GM08714 (cell line): ENCODE results near the gene C3orf20.

Experiments used
- H3K4me3 ChIP-seq: fragments of 200-500 bp; sonication (Bioruptor generic); 2 replicates; pipeline ENCODE4 v1.5.1; 2014; ENCODE audit warnings: mild to moderate bottlenecking, low read length, inconsistent platforms
- ZNF274 ChIP-seq: IDR thresholded peaks from 2 replicates; pipeline ENCODE4 v1.6.1; 2012; ENCODE audit warnings: mild to moderate bottlenecking, low read depth, low read length

The C3orf20 gene

DNA sequence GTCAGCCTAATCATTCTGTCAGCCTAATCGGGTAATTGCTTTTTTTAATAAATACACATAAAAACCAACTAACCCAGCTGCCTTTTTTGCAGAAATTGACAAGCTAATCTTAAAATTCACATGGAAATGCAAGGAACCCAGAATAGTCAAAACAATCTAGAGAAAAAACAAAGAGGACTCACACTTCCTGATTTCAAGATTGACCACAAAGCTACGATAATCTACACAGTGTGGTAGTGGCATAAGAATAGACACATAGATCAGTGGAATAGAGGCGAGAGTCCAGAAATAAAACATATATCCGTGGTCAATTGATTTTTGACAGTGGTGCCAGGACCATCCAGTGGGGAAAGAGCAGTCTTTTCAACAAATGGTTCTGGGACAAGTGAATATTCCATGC is 2.4 kb upstream of the C3orf20 start:
- H3K4me3 ChIP-seq = no peak overlapping the region
- TF ChIP-seq ZNF274 = no peak

DNA sequence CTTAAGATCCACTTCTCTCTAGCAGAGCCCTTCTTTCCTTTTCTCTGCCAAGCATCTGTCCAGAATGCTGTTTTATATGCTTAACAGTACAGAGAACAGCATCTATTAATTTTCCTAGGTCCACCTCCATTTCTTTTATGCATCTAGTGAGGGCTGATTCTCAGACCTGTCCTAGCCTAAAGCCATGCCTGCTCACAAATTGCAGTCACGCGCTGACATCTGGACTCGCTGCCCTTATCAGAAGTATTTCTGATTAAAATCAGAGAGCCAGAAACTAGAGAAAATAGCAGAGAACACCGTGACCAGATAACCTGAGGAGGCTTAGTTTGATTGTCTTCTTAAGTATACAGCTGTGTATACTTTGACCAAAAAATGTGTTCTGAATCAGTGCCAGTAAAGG is 1.9 kb downstream of the C3orf20 start:
- no peak overlapping the region for H3K4me3 ChIP-seq
- no peak for TF ChIP-seq ZNF274

DNA sequence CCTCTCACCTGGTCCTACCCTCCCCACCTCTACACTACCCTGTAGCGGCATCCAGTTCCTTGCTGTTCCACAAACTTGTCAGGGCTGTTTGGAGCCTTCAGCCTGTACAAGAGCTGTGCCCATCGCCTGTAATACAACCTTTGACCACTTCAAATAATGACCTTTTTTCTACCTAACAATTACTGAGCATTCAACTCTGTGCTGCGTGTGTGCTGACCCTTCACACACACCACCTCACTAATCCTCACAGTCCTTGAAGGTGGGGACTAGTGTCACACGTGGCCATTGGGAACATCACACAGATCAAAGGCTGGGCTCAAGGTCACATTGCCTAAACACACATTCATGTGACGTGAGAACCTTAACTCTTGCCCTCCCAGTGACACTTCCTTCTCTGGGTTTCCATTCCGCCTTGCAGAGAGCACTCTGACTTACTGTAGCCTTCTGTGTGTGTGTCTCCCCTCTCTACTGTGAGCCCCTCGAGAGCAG is 3.1 kb downstream of the C3orf20 start:
- no peak overlapping the region for H3K4me3 ChIP-seq
- TF ChIP-seq ZNF274 = no peak

- no peak overlapping the region for H3K4me3 ChIP-seq
Observed at GRCh38 chr3:14680115-14680514, 5.2 kb downstream of the C3orf20 start.

DNA sequence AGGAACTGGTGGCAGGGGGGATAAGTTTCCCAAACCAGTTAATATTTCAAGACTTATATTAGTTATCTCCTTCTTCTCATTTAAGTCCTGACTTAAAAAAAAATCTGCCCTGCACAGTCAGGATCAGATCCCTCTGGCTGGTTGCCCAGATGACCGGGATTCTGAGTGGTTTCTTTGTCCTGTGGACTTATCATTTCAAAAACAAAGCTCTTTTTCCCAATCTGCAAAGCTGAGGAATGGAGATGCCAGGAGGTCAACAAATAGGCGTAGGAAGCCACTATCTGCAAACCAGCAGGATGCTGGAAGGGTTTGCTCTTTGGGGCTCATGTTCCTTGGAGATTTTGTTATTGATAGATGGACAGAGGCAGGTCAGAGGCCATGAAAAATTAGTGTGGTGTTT is 5.8 kb downstream of the C3orf20 start:
- H3K4me3 ChIP-seq = no peak overlapping the region
- TF ChIP-seq ZNF274 = no peak

More at GRCh38 chr3:14680115-14680514, 5.2 kb downstream of the C3orf20 start:
- no peak for TF ChIP-seq ZNF274

DNA sequence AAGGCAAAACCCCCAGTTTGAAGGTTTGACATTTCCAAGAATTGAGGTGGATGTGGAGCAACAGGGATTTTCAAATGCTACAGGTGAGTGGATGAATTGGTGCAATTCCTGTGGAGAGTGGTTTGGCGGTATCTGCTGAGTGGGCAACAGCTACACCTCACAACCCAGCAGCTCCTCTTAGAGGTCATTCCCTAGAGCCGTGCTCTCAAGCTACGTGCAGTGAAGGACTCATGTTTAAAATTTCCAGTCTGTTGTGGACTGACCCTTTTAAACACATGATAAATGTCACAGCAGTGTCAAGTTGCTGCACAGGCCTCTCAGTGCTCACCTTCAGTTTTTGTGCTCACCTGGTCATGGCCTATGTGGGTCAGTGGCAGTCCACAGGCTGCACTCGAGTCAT is 9.5 kb downstream of the C3orf20 start:
- H3K4me3 ChIP-seq = no peak overlapping the region
- TF ChIP-seq ZNF274 = no peak

- H3K4me3 ChIP-seq = no peak overlapping the region
- TF ChIP-seq ZNF274 = no peak
Observed at GRCh38 chr3:14685179-14685578, 10.2 kb downstream of the C3orf20 start.

DNA sequence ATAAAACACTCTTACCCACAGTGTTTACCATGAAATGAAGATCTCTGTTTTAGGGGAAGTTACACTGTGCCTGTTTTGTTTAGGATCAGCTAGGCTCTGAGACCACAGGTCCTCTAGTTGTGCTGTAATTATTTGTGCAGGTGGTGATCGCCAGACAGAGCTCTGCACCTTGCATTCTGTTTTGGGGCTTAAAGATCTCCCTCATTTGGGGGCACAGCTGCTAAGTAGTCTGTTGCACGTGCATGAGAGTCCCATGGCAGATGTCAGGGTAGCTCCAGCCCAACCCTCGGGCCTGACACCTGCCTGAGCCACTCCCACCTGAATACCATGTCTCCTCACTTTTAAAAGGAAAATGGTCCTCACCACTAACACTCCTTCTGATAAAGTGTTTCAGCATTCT is 12.4 kb downstream of the C3orf20 start:
- H3K4me3 ChIP-seq = no peak overlapping the region
- no peak for TF ChIP-seq ZNF274

DNA sequence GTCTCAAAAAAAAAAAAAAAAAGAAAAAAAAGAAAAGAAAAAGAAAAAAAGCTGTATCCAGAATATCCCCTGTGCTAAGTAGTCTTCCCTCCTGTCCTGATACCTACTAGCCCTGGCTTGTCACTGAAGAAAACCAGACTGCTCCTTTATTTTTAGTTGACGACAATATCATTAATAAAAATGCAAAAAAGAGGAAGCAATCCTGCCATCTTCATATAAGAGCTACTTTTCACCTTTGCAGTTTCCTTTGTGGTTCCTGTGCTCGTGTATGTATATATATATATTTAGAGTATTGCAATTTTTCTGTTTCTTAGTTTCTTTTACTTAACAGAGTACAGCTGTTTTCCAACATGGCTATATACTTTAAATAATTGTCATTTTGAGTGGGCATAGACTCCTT is 13.6 kb downstream of the C3orf20 start:
- TF ChIP-seq ZNF274 = no peak
- no peak overlapping the region for H3K4me3 ChIP-seq

DNA sequence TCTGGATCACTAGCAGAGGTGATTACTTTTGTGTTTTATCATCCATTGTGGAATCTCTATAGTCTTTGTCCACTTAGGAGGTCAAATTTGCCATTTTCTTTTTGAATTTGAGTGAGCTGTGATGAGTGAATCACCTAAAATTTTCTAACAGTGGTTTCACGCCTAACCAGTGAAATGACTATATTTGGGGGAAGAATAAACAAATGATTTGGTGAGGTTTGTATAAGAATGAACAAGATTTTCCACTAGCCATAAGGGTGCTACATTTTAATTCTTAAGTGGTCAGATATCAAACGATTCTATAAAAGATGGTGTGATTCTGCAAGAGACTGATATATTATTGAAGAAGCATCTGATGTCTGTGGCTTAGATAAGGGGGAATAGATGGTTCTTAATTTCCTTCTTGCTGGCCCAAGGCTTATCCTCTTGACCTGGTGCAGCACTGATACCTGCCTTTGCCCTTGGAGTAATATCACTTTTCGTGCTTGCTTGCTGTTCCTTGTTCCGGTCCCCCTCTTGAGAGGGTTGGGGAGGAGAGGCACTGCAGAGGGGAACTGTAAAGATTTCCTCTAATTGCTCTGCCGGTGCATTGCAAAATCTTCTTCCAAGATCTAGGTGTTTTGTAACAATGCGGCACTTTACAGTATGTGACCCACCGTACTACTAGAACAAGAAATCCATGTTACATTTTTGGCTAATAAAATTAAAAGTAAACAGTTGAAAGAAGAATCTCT is 14.5 kb downstream of the C3orf20 start:
- no peak for TF ChIP-seq ZNF274

GRCh38 chr3:14691239-14691638 is 16.3 kb downstream of the C3orf20 start:
- no peak overlapping the region for H3K4me3 ChIP-seq
- TF ChIP-seq ZNF274 = no peak

More for the DNA sequence above, 14.5 kb downstream of the C3orf20 start:
- H3K4me3 ChIP-seq = peak overlapping the region; percentile 44; the same call in 1 of the 2 replicates

DNA sequence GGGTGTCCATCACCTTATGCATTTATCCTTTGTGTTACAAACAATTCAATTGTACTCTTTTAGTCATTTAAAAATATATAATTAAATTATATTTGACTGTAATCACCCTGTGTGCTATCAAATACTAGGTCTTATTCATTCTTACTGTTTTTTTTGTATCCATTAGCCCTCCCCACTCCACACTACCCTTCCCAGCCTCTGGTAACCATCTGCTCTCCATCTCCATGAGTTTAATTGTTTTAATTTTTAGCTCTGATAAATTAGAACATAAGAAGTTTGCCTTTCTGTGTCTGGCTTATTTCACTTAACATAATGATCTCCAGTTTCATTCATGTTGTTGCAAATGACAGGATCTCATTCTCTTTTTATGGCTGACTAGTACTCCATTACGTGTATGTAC is 16.8 kb downstream of the C3orf20 start:
- no peak for TF ChIP-seq ZNF274
- H3K4me3 ChIP-seq = no peak overlapping the region

DNA sequence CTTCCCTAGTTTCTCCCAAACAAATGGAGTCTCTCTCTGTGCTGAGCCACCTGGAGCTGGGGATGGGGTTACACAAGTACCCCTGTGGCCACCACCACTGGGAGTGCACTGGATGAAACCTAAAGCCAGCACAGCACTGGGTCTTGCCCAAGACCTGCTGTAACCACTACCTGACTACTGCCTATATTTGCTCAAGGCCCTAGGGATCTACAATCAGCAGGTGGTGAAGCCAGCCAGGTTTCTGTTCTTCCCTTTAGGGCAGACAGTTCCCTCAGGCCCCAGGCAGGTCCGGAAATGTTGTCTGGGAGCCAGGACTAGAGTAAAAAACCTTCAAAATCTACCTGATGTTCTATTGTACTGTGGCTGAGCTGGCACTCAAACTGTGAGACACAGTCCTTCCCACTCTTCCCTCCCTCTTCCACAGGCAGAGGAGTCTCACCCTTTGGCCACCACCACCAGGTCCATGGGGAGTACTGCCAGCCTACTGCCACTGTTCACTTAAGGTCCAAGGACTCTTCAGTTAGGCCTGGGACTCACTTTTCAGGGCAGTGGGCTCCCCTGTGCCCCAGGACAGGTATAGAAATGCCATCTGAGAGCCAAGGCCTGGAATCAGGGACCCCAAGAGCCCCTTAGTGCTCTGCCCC is 23.8 kb downstream of the C3orf20 start:
- no peak overlapping the region for H3K4me3 ChIP-seq
- TF ChIP-seq ZNF274 = no peak

DNA sequence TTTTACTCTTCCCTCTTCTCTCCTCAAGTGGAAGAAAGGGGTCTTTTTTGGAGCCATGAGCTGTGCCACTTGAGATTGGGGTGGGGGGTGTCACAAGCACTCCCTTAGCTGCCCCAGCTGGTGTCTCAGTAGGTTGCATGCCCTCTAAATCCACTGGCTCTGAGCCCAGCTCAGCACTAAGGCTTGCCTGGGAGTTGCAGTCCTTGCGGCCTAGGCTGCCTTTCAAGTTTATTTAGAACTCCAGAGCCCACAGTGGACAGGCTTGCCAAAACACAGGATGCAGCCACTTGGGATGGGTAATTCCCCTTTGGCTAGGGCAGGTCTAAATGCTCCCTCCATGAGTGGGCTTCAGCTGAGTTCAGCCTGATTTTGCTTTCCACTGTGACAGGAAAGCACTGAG is 24.7 kb downstream of the C3orf20 start:
- no peak overlapping the region for H3K4me3 ChIP-seq
- TF ChIP-seq ZNF274 = no peak

DNA sequence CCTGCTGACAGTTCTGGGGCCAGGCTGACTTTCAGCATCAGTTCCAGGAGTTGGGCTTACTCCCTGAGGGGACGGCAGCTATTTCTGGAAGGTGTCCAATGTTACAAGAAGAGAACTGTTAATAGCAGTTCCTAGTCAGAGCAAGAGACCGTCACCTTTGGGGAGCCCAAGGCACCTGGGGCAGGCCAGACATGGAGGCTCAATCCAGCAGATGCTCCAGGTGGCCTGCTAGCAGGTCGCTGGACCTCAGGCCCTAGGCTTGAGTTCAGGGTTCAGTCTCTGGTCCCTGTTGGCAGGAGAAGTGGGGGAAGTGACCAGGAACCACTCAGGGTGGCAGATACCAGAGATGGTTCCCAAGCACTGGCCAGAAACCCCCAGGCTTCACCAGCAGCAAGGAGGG is 25.9 kb downstream of the C3orf20 start:
- no peak overlapping the region for H3K4me3 ChIP-seq
- no peak for TF ChIP-seq ZNF274
